K562 (cell line): ENCODE data around the gene PPCDC. TPM values are rescaled to one million over a fixed set of nuclear protein-coding genes. Genes with fewer than 3 reads are reported as not detected.

ENCODE experiments used
- BRF1 ChIP-seq: IDR thresholded peaks from 3 replicates; pipeline ENCODE4 v1.6.1; 2011; ENCODE audit warnings: borderline replicate concordance, mild to moderate bottlenecking; ENCODE audit not compliant: insufficient read length; ENCODE audit errors: extremely low read depth
- CBX3 ChIP-seq, 2 experiments: IDR thresholded peaks; 1 replicate in 1 of 2; 2 replicates in 1 of 2; pipeline ENCODE4 v1.6.1; 2012; ENCODE audit warnings: inconsistent platforms in 2 of 2, low read length in 2 of 2, borderline replicate concordance in 1 of 2, control low read depth in 1 of 2
- CCAR2 ChIP-seq: fragments of 200-400 bp; formaldehyde crosslinking; IDR thresholded peaks from 2 replicates; pipeline ENCODE4 v1.6.1; 2017; ENCODE audit warnings: mild to moderate bottlenecking, low read depth, low read length
- CREM ChIP-seq: IDR thresholded peaks from 2 replicates; pipeline ENCODE4 v1.6.1; 2014; ENCODE audit warnings: antibody characterized with exemption, low read depth
- EP400 ChIP-seq: fragments of 450-650 bp; IDR thresholded peaks from 2 replicates; pipeline ENCODE4 v1.6.1; 2017; ENCODE audit warnings: antibody characterized with exemption, mild to moderate bottlenecking, moderate library complexity
- FOXJ3 ChIP-seq: sonication (generic); formaldehyde crosslinking; IDR thresholded peaks from 2 replicates; pipeline ENCODE4 v1.4.0; 2020; ENCODE audit warnings: mild to moderate bottlenecking, missing genetic modification reagents
- FOXK1 ChIP-seq: sonication (generic); formaldehyde crosslinking; IDR thresholded peaks from 2 replicates; pipeline ENCODE4 v1.8.0; 2022; ENCODE audit warnings: missing genetic modification reagents, mild to moderate bottlenecking, borderline replicate concordance
- FOXM1 ChIP-seq, 2 experiments: fragments of 450-650 bp in 1 of 2; sonication (generic) in 1 of 2; formaldehyde crosslinking in 1 of 2; IDR thresholded peaks; 2 replicates each; pipeline versions ENCODE4 v1.6.1 to v1.9.0; 2017 to 2022; ENCODE audit warnings: low read depth in 2 of 2, mild to moderate bottlenecking in 2 of 2, missing genetic modification reagents in 1 of 2, moderate library complexity in 1 of 2
- HDGF ChIP-seq: fragments of 450-650 bp; IDR thresholded peaks from 2 replicates; pipeline ENCODE4 v1.6.1; 2016
- KLF10 ChIP-seq: fragments of 250-450 bp; sonication (Bioruptor Pico); IDR thresholded peaks from 2 replicates; pipeline ENCODE4 v1.6.1; 2021; ENCODE audit warnings: matching md5 sums
- NFATC3 ChIP-seq: fragments of 450-650 bp; IDR thresholded peaks from 2 replicates; pipeline ENCODE4 v1.6.1; 2017; ENCODE audit warnings: mild to moderate bottlenecking
- NR2C1 ChIP-seq, 2 experiments: fragments of 450-650 bp; IDR thresholded peaks; 2 replicates each; pipeline ENCODE4 v1.6.1; 2017; ENCODE audit warnings: mild to moderate bottlenecking in 2 of 2, antibody characterized with exemption in 1 of 2, inconsistent platforms in 1 of 2, missing compliant biosample characterization in 1 of 2, missing genetic modification characterization in 1 of 2
- NR3C1 ChIP-seq: sonication (generic); formaldehyde crosslinking; IDR thresholded peaks from 2 replicates; pipeline ENCODE4 v1.8.1; 2022; ENCODE audit warnings: missing genetic modification reagents
- RAD21 ChIP-seq, 2 experiments: fragments of 250-450 bp in 1 of 2; fragments of 450-650 bp in 1 of 2; sonication (Bioruptor Pico) in 1 of 2; formaldehyde crosslinking in 1 of 2; IDR thresholded peaks in 1 of 2; conservative IDR thresholded peaks in 1 of 2; 2 replicates each; pipeline versions ENCODE4 v1.4.0 to v1.8.0; 2020 to 2022; ENCODE audit warnings: mild to moderate bottlenecking in 2 of 2, moderate library complexity in 1 of 2
- SIRT6 ChIP-seq: IDR thresholded peaks from one replicate; pipeline ENCODE4 v1.6.1; 2012; ENCODE audit warnings: low read depth, mild to moderate bottlenecking, control low read depth, inconsistent platforms, low read length, moderate library complexity
- SIX5 ChIP-seq, 2 experiments: IDR thresholded peaks; 2 replicates each; pipeline ENCODE4 v1.6.1; 2011; ENCODE audit warnings: low read length in 2 of 2, borderline replicate concordance in 1 of 2, low read depth in 1 of 2, mild to moderate bottlenecking in 1 of 2, moderate library complexity in 1 of 2; ENCODE audit not compliant: insufficient read depth in 1 of 2
- SMAD1 ChIP-seq: fragments of 150-350 bp; IDR thresholded peaks from 2 replicates; pipeline ENCODE4 v1.6.1; 2014; ENCODE audit warnings: low read length, low read depth; ENCODE audit not compliant: partially characterized antibody
- TAF15 ChIP-seq: fragments of 200-400 bp; formaldehyde crosslinking; IDR thresholded peaks from 2 replicates; pipeline ENCODE4 v1.6.1; 2017; ENCODE audit warnings: mild to moderate bottlenecking, low read depth, low read length, moderate library complexity
- TAL1 ChIP-seq: fragments of 450-650 bp; IDR thresholded peaks from 2 replicates; pipeline ENCODE4 v1.6.1; 2016; ENCODE audit warnings: mild to moderate bottlenecking
- polyA plus RNA-seq, 8 experiments: library from polyadenylated mRNA; depleted of rRNA in 4 of 8; stranded (reverse) in 5 of 8; unstranded in 3 of 8; fragments of >200 nt; fragmentation: Nextera tagmentation in 2 of 8; fragmentation: Illumina TruSeq in 1 of 8; extraction: Ambion mirVana in 2 of 8; extraction: Trizol in 1 of 8; gene quantifications; 2 replicates each; pipeline versions ENCODE4 v1.2.1 to v1.2.3, GENCODE V29; 2011 to 2014; ENCODE audit warnings: inconsistent platforms in 1 of 8, missing spikeins in 1 of 8
- total RNA-seq, 7 experiments: library from RNA; depleted of rRNA in 6 of 7; stranded (reverse); fragments of >200 nt in 6 of 7; fragmentation: Illumina TruSeq in 2 of 7; extraction: Trizol in 2 of 7; gene quantifications; 2 replicates each; pipeline versions ENCODE4 v1.2.1 to v1.2.3, GENCODE V29; 2011 to 2021; ENCODE audit warnings: low replicate concordance in 1 of 7
- TF ChIP-seq, protein P1 (sequence below): fragments of 250-450 bp; sonication (Bioruptor Pico); IDR thresholded peaks from 2 replicates; pipeline ENCODE4 v1.4.0; 2020; ENCODE audit warnings: mild to moderate bottlenecking, moderate library complexity
- TF ChIP-seq, protein P2 (sequence below): IDR thresholded peaks from 2 replicates; pipeline ENCODE4 v1.6.1; 2011; ENCODE audit not compliant: insufficient read length; ENCODE audit errors: extremely low read depth
- TF ChIP-seq, protein P3 (sequence below): fragments of 250-450 bp; sonication (Bioruptor Pico); IDR thresholded peaks from 2 replicates; pipeline ENCODE4 v1.8.0; 2021; ENCODE audit warnings: mild to moderate bottlenecking, moderate library complexity

PPCDC gene
- total and polyA plus RNA-seq, 9 of the 15 experiments (the other 6 are each of a cell fraction or from before 2014, with no cell fraction given): 10.9 to 53.6 (median 16.7) TPM

DNA sequence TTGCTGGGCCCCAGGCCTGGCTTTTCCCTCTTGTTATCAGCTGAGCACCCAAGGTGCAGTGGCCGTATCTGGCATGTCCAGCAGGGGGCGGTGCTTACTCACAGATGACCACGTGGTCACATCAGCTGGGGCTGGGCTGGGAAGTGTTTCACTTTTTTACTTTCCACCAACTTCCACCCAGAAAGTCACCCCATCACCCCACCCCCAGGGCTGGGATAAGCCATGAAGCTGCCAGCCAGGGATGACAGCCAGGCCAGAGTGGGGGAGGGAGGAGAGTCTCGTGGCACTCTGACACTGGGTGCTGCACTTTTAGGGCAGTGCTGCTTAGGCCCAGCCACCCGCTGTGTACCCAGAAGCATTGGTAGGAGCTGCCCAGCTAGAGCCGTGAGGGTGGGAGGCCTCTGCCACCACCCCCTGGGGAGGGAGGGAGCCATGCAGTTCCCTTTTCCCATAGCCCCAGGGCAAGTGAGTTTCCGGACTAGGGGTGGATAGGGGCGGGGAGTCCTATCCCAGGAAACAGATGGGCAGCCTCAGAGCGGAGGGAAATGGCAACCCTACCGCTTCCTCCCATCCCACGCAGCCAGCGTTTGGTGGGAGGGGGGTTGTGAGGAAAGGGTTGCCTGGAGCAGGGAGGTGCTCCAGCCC, 6.1 kb downstream of the PPCDC start (continued):
- TF ChIP-seq, protein P1, sequence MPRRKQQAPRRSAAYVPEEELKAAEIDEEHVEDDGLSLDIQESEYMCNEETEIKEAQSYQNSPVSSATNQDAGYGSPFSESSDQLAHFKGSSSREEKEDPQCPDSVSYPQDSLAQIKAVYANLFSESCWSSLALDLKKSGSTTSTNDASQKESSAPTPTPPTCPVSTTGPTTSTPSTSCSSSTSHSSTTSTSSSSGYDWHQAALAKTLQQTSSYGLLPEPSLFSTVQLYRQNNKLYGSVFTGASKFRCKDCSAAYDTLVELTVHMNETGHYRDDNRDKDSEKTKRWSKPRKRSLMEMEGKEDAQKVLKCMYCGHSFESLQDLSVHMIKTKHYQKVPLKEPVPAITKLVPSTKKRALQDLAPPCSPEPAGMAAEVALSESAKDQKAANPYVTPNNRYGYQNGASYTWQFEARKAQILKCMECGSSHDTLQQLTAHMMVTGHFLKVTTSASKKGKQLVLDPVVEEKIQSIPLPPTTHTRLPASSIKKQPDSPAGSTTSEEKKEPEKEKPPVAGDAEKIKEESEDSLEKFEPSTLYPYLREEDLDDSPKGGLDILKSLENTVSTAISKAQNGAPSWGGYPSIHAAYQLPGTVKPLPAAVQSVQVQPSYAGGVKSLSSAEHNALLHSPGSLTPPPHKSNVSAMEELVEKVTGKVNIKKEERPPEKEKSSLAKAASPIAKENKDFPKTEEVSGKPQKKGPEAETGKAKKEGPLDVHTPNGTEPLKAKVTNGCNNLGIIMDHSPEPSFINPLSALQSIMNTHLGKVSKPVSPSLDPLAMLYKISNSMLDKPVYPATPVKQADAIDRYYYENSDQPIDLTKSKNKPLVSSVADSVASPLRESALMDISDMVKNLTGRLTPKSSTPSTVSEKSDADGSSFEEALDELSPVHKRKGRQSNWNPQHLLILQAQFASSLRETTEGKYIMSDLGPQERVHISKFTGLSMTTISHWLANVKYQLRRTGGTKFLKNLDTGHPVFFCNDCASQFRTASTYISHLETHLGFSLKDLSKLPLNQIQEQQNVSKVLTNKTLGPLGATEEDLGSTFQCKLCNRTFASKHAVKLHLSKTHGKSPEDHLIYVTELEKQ: no peak
- TF ChIP-seq BRF1: no peak
- TF ChIP-seq RAD21 (CRISPR knock-in tag; conservative IDR thresholded peaks at IDR 0.05 in 1 of 2, IDR thresholded peaks at IDR 0.05 in 1 of 2): peak; percentile 98
- no peak for TF ChIP-seq NFATC3
- no peak for TF ChIP-seq FOXM1 (IDR thresholded peaks at IDR 0.05; ENCODE audit: low read depth)
- TF ChIP-seq FOXM1 (CRISPR knock-in tag; IDR thresholded peaks at IDR 0.05; ENCODE audit: low read depth): no peak
- no peak for TF ChIP-seq NR3C1 (CRISPR knock-in tag)
- no peak for TF ChIP-seq CCAR2
- TF ChIP-seq CBX3 (IDR thresholded peaks at IDR 0.05; ENCODE audit: borderline replicate concordance in 1 of 2, low read length in 2 of 2): 0 out of 3 replicates have a peak, but pooled peaks of 1 of the 2 experiments have one; percentile 31
- TF ChIP-seq, protein P2, sequence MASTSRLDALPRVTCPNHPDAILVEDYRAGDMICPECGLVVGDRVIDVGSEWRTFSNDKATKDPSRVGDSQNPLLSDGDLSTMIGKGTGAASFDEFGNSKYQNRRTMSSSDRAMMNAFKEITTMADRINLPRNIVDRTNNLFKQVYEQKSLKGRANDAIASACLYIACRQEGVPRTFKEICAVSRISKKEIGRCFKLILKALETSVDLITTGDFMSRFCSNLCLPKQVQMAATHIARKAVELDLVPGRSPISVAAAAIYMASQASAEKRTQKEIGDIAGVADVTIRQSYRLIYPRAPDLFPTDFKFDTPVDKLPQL: no peak
- no peak for TF ChIP-seq SIX5 (IDR thresholded peaks at IDR 0.05; ENCODE audit: borderline replicate concordance in 1 of 2, insufficient read depth in 1 of 2, low read depth in 1 of 2, low read length in 2 of 2)
- TF ChIP-seq NR2C1 (IDR thresholded peaks at IDR 0.05): no peak
- TF ChIP-seq NR2C1 (tag; IDR thresholded peaks at IDR 0.05): no peak
- TF ChIP-seq TAL1: peak; percentile 35; the same call in 1 of the 2 replicates
- no peak for TF ChIP-seq KLF10
- TF ChIP-seq, protein P3, sequence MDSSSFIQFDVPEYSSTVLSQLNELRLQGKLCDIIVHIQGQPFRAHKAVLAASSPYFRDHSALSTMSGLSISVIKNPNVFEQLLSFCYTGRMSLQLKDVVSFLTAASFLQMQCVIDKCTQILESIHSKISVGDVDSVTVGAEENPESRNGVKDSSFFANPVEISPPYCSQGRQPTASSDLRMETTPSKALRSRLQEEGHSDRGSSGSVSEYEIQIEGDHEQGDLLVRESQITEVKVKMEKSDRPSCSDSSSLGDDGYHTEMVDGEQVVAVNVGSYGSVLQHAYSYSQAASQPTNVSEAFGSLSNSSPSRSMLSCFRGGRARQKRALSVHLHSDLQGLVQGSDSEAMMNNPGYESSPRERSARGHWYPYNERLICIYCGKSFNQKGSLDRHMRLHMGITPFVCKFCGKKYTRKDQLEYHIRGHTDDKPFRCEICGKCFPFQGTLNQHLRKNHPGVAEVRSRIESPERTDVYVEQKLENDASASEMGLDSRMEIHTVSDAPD (CRISPR knock-in tag): no peak
- TF ChIP-seq FOXJ3 (CRISPR knock-in tag): no peak
- no peak for TF ChIP-seq SIRT6
- peak; percentile 35; the same call in 1 of the 2 replicates for TF ChIP-seq EP400
- no peak for TF ChIP-seq TAF15
- no peak for TF ChIP-seq FOXK1 (CRISPR knock-in tag)
- TF ChIP-seq HDGF: no peak
- TF ChIP-seq SMAD1: no peak
- TF ChIP-seq CREM: 0 out of 2 replicates have a peak, but pooled peaks have one; percentile 11
